Fibroblast of gingiva (primary cell): ENCODE results near the gene FOXP2.
"Not testable (repeated sequence)": the region's sequence is repeated elsewhere in the genome, so short reads cannot be mapped to it uniquely, and the experiment has no call there.

Source experiments
- DNase-seq: peaks from one replicate; pipeline ENCODE4 v3.0.0-alpha.2; 2011; ENCODE audit warnings: low read depth

The FOXP2 gene

DNA sequence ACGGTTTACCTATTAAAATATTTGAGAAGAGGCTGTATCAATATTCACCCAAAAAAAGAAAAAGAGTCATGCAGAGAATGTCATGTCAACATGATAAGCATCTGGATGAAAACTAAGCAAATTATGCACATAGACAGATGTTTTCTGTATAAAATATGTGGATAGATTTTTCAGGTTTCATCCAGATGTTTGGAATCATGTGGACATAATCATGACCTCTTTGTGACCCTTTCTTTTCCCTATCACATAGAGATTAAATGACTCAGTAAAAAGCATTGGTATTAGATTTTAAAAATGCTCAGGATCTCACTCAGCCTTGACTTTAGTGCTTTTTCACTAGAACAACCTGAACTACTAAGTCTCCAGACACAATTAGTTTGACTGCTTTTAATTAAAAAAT is 90.0 kb downstream of the FOXP2 start:
- no peak for DNase-seq

DNA sequence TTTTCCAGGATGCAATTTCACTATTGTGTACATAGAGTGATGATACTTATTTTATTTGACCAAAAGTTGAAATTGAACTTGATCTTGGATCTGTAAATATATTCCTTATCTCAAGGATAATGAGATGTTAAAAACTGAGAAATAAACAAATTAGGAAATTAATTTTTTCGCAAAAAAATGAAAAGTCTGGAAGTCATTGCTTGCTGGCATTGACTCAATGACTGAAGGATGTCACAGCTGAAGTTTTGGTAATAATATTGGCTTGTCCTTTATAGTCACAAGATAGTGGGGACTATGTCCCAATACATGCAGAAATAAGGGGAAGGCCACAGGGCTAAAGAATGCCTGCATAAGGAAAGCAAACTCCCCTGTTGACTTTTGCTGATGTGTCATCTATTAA is 92.8 kb downstream of the FOXP2 start:
- no peak for DNase-seq

DNA sequence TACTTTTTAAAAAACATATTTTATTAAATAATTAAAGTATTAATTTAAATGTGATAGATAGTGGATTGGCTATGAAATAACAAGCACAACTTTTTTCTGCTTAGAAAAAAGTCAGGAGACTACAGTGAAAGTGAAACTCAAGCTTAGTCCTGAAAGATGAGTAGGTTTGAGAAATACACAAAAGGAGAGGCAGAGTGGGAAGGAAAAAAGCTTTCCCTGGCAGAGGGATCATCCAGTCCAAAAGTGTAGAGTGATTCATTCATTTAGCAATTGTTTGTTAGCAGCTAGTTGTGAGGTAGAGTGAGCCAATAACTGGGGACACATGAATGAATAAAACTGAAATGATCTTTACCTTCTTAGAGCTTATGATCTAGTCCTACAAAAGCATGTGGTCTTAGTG is 93.5 kb downstream of the FOXP2 start:
- peak; percentile 67 for DNase-seq

DNA sequence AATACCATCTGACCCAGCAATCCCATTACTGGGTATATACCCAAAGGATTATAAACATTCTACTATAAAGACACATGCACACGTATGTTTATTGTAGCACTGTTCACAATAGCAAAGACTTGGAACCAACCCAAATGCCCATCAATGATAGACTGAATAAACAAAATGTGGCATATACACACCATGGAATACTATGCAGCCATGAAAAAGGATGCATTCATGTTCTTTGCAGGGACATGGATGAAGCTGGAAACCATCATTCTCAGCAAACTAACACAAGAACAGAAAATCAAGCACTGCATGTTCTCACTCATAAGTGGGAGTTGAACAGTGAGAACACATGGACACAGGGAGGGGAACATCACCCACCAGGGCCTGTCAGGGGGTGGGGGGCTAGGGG is 96.2 kb downstream of the FOXP2 start:
- DNase-seq: not testable (repeated sequence)

DNA sequence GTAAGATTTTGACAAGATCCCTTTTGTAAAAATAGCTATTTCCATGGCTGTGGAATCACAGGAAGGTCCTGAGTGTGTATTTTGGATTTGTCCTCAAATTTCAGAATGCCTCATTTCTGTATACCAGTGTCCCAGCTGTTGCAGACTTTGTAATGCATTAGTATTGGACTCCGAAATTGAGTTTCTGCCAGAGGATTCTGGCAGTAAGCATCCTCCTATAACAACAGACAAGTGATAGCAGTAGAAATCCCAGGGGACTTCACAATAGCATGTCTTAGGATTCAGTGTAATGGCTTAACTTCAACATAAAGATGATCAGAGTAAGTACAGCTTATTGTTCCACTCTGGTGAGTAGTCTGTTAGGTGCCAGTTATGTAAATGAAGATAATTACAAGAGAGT is 104.6 kb downstream of the FOXP2 start:
- peak; percentile 57 for DNase-seq

DNA sequence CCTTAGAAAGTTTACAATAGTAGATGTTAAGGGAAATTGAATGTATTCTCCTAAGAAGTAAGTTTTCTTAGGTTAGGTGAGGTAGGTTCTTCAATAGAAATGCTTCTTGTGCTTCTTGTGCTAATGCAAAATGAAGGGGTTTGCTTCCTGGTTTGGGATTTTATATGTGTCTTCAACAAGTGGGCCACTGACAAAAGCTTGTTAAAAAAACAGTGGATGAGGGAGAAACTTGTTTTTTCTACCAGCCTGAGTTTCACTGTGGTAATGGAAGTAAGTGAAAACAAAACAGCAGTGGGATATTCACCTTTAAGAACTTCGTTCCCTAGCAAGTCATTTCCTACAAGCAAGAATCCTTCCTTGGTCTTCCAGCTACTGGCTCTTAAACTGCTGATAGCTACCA is 107.5 kb downstream of the FOXP2 start:
- DNase-seq: no peak

DNA sequence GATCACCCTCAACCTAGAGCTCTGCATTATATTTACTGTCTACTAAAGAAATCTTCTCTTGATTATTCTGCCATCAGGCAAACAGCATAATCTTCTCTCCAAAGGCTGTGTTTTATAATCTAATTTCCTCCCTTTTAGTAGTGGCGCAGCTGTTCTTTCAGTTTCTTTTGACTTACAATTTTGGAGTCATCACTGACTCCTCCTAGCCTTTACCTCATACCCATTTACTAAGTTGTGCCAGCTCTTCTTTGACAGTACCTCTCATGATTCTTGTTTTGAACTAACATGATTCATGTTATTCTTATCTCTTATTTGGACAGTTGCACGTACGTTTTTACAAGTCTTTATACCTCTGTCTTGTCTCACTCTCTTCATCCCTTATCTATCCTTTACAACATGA is 113.0 kb downstream of the FOXP2 start:
- no peak for DNase-seq

DNA sequence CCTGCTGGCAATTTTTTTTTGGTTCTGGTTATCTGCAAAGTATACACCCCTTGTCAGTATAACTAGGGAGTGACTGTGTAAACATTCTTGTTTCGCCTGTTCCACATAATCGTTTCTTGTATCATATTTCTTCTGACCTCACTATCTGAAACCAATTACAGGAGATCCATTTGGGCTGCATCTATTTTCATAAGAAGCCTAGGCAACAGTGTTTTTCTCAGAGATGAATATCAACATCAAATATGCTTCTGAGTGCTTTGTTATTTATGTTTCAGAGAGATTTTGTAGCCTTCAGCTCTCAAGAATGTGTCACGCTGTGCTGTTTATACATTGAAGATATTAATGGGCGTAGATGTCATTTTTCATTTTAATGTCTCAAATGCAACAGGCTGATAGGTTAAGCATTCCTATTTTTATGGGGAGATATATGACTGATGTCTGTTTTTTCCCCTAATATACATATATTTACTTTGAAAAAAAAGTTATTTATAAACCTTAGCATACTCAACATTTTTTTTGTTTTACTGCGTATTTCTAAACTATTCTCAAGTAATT is 115.5 kb downstream of the FOXP2 start:
- DNase-seq: peak; percentile 71

DNA sequence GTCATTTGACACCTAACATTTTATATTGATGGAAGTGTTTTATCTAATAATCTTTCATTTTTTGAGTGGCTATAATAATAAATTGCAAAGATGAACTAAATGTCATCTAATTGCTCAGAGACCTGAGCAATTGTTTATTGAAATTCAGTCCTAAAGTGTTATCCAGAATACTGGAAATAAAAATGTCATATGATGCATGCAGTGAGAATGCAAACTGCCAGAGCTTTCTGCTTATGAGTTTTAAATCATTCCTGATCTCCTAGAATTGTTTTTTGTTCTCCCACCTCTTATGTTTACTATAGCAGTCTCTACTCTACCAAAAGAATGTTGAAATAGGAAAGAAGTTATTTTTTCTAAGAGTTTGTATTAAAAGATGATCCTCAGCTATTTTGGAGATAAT is 116.7 kb downstream of the FOXP2 start:
- no peak for DNase-seq

DNA sequence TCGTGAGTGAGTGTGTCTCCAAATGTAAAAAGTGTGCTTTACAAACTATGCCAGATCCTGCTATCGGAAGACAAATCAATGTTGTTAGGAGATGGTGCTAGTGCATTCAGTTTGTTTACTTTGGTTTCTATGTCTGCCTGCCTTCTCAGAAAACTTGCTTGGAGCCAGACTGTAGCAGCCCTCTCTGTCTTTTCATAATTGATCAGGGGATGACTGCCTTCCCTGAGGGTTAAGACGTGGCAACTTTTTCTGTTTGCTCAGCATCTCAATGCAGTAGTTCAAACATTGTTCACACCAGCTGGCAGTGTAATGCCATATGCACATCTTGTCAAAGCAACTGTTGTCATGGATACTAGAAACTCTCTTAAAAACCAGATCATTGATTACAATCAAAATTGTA is 118.5 kb downstream of the FOXP2 start:
- no peak for DNase-seq

DNA sequence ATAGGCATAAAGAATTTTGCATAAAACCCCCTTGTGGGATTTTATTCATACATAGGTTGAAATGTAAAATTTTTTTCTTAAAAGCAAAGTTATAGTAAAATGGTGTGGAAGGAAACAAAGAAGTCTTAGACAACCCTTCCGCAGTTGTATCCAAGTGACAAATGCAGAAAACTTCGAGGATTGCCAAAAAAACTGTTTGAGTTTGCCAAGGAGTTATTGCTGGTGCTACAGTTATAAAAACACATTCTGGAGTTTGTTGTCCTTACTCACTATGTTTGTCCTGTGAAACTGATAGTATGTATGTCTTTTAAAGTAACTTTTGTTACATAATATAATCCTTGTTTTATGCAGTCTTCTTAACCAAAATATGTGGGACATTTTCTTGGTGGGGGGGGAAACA is 120.3 kb downstream of the FOXP2 start:
- no peak for DNase-seq

DNA sequence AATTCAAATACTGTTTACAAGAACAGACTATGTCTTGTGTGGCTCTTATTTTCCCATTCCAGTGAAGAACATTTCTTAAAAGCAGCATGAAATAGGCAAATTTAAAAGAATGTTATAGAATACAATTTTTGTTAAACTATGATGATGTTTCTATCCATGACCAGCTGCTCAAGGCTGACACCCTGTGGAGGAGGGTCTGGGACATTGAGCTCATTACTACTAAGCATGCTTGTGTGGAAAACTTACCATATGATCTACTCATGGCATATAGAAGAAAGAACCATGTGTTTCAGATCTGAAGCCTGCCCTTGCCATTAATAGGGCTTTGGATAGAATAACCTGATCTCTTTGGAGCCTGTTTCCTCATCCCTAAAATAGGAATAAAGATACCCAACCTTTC is 125.0 kb downstream of the FOXP2 start:
- DNase-seq: peak; percentile 29

DNA sequence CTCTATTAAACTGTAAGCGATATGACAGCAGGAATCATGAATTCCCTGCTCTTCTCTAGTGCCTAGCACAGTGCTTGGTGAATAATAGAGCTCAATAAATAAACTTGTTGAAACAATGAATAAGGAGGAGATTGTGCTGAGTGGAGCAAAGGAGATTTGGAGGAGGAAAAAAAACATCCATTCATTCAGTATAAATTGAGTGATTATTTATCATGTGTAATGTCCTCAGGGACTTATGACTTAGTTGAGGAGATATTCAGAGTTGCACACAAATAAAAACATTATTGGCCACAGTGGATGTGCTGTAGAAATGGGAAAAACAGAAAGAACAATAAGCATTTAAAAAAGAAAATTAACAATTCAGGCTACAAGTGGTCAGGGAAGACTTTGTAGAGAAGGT is 125.7 kb downstream of the FOXP2 start:
- no peak for DNase-seq

DNA sequence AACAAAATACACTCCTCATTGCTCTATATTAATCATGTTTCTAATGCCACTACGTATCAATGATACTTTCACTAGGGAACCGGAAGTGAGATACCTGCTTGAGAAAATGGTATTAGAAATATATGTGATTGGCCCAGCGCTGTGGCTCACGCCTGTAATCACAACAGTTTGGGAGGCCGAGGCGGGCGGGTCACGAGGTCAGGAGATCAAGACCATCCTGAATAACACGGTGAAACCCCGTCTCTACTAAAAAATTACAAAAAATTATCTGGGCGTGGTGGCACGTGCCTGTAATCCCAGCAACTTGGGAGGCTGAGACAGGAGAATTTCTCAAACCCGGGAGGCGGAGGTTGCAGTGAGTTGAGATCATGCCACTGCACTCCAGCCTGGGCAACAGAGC is 132.7 kb downstream of the FOXP2 start:
- not testable (repeated sequence) for DNase-seq

DNA sequence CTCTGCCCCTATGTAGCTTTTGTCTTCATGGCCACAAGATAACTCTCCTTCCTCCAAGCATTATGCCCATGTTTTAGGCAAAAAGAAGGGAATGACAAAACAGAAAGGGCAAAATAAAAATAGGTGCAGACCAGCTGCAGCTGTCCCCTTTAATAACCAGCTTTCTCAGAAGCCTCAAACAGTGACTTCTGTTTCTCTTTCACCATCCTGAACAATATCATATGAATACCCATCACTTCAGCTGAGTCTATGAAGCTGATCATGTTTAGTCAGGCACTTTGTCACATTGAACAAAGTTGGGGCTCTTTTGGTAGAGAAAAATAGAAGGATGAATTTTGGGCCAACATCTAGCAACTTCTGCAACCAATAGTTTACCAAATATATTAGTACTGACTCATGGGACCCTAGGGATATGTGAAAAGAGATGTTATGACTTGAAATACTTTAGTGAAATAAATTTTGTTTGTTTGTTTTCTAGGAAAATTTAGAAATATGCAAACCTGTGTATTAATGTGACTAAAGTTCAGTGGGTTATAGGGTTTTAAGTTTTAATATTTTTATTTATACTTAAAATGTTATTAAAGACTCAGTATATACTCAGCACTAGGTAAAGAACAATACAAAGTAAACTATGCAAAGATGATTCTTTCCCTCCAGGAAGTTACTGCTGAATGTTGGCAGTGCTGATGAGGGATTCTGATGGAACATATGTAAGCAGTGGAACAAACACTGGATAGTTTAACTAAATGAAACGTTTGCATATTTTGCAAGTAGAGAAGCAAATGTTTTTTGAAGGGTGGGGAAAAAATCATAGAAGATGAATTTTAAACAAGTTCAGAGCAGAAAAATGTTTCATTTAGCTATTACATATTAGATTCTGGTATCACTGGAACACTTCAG is 133.7 kb downstream of the FOXP2 start:
- peak; percentile 49 for DNase-seq

DNA sequence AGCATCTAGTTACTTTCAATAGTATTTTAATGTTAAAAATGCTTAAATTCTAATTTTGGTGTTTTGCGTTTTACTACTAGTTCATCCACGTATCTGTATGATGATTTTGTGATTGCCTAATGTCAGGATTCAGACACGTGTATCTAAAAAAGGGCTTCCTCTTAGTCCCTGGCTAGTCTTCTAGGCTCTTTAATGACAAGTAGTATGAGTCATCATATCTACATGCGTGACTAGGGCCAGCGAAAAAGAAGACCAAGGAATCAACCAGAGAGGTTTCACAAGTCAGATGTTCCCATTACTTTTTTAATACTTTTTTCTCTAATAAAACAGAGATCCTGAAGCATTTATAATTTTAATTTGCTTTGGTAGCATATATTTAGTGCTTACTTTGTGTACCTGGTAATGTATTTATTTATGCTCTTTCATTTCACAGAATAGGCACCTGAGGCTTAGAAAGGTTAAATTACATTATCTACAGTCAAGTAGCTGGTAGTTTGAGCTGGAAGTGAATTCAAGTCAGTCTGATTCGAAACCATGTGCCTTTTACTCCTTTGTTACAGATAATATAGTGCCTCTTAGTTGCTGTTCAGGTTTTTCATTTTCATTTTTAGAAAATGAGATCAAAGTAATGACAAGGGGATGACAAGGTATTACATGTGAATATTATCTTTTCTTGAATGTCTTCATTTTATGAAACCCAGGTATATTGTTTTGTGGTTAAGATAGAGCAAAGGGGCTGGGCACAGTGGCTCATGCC is 140.3 kb downstream of the FOXP2 start:
- peak; percentile 79 for DNase-seq

DNA sequence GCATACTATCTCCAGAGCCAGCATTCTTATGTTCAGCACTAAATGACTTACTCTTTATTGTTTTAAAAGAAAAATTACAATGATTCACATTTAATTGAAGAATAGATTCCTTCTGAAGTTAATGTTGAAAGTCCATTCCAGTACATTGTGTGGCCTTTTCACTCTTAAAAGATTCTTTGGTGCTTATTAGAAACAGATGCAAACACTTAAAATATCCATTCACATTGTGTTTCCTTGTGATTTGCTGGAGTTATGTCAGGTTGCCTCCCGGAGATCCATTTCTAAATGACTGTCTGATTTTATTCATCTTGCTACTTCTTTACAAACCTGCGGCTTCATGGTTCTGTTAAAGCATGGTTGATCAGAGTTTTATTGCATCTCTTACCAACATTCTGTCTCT is 152.8 kb downstream of the FOXP2 start:
- DNase-seq: peak; percentile 76

DNA sequence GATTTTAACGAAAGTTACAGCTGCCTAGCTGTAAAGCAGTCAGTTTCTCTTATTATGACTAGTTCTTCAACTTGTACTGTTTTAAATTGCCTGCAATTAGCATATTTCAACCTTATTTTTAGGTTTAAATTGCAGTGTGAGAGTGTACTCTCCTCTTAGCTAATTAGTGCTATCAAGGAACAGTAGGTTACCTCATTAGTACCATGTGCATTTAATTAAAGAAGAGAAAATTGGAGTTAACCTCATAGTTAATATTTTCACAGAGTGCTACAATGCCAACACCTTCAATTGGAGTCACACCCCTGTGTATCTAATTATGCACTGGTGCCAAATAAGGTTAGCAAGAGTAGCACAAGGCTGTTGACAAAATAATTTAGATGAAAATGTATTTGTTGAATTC is 154.6 kb downstream of the FOXP2 start:
- DNase-seq: no peak

DNA sequence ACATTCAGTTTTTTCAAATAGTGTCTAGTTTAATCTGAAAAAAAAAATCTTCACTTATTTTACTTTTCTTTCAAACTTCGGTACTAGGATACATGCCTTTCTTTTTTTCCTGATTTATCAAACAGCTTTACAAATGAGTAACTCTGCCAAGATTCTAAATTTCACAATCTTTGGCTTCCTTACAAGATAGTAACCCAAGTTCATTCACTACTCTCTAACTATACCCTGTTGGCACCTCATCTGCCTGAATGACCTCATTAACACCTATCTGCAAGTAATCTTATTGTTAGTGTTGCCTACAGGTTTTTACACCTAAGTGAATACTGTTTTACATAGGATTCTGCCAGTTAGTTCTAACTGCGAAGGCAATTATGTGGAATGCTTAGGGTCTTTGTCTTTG is 159.8 kb downstream of the FOXP2 start:
- peak; percentile 55 for DNase-seq

DNA sequence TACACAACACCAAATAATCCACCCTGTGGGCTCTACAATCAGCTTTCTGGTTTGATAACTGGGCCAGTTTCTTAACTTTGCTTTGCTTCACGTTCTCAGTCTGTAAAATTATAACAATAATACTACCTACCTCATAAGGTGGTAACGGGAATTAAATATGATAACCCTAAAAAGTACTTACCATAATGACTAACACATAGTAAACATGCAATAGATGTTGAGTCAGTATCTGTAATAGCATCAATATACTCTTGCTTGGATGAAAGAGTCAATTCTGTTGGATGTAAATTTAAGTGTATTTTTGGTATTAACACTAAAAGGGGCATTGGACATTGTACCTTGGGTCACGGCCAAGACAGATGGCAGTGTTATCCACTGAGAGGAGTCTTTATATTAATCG is 160.5 kb downstream of the FOXP2 start:
- no peak for DNase-seq

DNA sequence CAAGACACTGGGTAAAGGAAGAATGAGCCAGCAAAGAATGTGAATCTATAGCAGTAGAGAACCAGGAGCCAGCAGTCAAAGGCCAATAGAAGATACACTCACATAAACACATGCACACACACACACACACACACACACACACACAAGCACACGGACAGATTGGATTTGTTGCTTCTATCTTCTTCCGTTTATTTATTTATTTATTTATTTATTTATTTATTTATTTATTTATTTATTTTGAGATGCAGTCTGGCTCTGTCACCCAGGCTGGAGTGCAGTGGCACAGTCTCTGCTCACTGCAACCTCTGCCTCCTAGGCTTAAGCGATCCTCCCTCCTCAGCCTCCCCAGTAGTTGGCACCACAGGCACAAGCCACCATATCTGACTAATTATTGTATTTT is 166.3 kb downstream of the FOXP2 start:
- not testable (repeated sequence) for DNase-seq

DNA sequence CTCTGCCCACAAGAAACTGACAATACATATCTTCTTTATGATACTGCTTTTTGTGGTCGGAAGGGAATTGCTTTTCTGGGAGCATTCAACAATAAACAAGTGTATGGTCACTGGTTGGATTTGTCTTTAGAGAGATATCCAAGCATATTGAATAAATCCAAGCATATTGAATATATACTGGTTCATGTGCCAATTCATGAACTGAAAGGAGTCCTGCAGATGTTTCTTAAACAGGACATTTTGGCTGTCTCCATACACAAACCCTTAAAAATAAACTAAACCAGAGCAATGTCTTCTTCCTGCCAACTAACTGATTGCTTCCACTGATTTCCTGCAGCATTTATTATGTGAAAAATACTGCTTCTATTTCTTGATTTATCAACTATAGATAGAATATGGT is 173.9 kb downstream of the FOXP2 start:
- no peak for DNase-seq

DNA sequence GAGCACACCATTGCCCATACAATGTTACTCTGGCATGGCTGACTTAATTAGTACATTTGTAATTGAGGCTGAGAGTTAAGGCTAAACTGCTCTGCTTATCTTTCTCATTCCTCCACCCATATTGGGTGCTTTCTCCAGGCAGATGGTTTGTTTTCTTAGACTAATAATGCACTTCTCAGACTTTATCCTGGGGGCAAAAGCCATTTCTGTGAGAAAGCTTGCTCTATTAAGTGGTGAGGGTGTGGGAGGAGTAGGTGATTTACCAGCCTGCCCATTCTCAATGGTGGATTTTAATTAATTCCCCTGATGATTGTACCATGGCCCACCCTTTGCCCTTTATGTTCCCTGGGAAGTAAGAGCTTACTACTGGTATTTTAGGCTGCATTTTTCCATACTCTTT is 174.8 kb downstream of the FOXP2 start:
- DNase-seq: no peak
